Keratinocyte (primary cell): ENCODE results near the gene LMNTD1.

Experiments
- EZH2 ChIP-seq: IDR thresholded peaks from one replicate; pipeline ENCODE4 v1.6.1; 2012; ENCODE audit warnings: inconsistent platforms, mild to moderate bottlenecking, low read length, moderate library complexity
- TF ChIP-seq, protein P1 (sequence below), 3 experiments: IDR thresholded peaks in 1 of 3; conservative IDR thresholded peaks in 1 of 3; optimal IDR thresholded peaks in 1 of 3; 2 replicates in 2 of 3; 3 replicates in 1 of 3; pipeline versions ENCODE3 to v1.5.1; 2011; ENCODE audit warnings: low read length in 3 of 3, mild to moderate bottlenecking in 3 of 3, moderate library complexity in 2 of 3, control low read depth in 1 of 3, inconsistent platforms in 1 of 3; ENCODE audit not compliant: insufficient read depth in 2 of 3; ENCODE audit errors: extremely low read depth in 1 of 3

DNA sequence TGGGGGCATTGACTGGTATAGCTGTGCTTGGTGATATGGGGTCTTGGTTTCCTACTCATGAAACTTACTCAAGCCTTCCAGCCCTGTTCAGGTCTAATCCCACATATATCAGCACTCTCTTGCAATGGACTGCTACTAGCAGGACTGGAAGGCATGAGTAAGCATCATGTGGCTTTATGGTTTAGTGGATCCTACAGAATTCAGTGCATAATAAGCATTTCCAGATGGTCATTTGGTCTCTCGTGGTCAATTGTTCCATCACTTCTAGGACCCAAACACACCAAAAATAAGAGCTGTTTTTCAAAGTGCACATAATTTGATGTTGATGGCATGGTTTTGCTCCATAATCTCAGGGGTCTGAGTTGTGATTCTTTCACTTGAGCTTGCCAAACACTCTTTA is 114.4 kb downstream of the LMNTD1 start:
- TF ChIP-seq, protein P1, sequence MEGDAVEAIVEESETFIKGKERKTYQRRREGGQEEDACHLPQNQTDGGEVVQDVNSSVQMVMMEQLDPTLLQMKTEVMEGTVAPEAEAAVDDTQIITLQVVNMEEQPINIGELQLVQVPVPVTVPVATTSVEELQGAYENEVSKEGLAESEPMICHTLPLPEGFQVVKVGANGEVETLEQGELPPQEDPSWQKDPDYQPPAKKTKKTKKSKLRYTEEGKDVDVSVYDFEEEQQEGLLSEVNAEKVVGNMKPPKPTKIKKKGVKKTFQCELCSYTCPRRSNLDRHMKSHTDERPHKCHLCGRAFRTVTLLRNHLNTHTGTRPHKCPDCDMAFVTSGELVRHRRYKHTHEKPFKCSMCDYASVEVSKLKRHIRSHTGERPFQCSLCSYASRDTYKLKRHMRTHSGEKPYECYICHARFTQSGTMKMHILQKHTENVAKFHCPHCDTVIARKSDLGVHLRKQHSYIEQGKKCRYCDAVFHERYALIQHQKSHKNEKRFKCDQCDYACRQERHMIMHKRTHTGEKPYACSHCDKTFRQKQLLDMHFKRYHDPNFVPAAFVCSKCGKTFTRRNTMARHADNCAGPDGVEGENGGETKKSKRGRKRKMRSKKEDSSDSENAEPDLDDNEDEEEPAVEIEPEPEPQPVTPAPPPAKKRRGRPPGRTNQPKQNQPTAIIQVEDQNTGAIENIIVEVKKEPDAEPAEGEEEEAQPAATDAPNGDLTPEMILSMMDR (optimal IDR thresholded peaks at IDR 0.05 in 1 of 3, IDR thresholded peaks at IDR 0.05 in 1 of 3, conservative IDR thresholded peaks at IDR 0.05 in 1 of 3; ENCODE audit: extremely low read depth in 1 of 3, insufficient read depth in 2 of 3, low read length in 3 of 3), result no peak
- no peak for TF ChIP-seq EZH2
